Lower leg skin (tissue), 4 donors: ENCODE measurements around the gene MTIF3. TPM values are rescaled to one million over a fixed set of nuclear protein-coding genes. Genes with fewer than 3 reads are reported as not detected.

Source experiments
- DNase-seq, 2 donors: peaks; one replicate each; pipeline ENCODE4 v3.0.0-alpha.2; 2019; ENCODE audit warnings: low spot score in 2 of 2
- H3K4me3 ChIP-seq: fragments of 200-600 bp; sonication (generic); 2 replicates; pipeline ENCODE4 v1.5.1; 2017; ENCODE audit warnings: mild to moderate bottlenecking, low read depth; ENCODE audit not compliant: poor library complexity, severe bottlenecking
- POLR2A ChIP-seq, 2 donors: fragments of 450-650 bp; IDR thresholded peaks; one replicate each; pipeline ENCODE4 v1.6.1; 2016 to 2017; ENCODE audit warnings: antibody characterized with exemption in 2 of 2, mild to moderate bottlenecking in 1 of 2, moderate library complexity in 1 of 2
- WGBS, 2 donors: methylation state at CpG; one replicate each; pipeline ENCODE4 v1.1.5; 2018; 5-methylcytosine and 5-hydroxymethylcytosine counted together
- intact Hi-C: fragments of 100-400 bp; cut with DNase I; formaldehyde crosslinking; loops from one replicate; pipeline ENCODE4 v1.15.0; 2023; ENCODE audit warnings: low total_unique reads
- total RNA-seq, 4 donors: library from RNA; depleted of rRNA; stranded (reverse); fragments of >200 nt; gene quantifications; one replicate each; pipeline ENCODE4 v1.1.0, GENCODE V29; 2016
- TF ChIP-seq, protein P1 (sequence below), 3 donors: fragments of 450-650 bp; IDR thresholded peaks; one replicate each; pipeline ENCODE4 v1.5.1; 2016; ENCODE audit warnings: antibody characterized with exemption in 3 of 3, mild to moderate bottlenecking in 3 of 3, moderate library complexity in 2 of 3

Gene MTIF3
- total RNA-seq, 4 donors from 2014 or later: 46.1 to 98.1 (median 70.8) TPM

DNA sequence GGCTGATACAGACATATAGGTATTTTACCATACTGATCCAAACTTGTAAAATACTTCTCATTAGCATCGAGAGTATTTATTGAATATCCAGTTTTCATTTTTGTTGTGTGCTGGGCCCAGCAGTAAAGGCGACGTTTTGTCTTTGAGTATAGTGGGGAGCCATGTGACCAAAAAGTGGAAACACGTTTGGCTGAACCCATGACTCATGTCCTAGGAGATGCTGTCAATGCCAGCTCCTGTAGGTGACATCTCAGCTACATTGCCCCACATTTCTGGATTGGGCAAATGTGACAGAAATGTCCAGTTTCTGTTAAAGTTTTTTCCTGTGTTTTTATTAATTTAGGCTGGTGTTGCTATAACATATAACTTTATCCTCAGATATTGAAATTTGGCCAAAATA is 52.0 kb downstream of the MTIF3 start:
- TF ChIP-seq, protein P1, sequence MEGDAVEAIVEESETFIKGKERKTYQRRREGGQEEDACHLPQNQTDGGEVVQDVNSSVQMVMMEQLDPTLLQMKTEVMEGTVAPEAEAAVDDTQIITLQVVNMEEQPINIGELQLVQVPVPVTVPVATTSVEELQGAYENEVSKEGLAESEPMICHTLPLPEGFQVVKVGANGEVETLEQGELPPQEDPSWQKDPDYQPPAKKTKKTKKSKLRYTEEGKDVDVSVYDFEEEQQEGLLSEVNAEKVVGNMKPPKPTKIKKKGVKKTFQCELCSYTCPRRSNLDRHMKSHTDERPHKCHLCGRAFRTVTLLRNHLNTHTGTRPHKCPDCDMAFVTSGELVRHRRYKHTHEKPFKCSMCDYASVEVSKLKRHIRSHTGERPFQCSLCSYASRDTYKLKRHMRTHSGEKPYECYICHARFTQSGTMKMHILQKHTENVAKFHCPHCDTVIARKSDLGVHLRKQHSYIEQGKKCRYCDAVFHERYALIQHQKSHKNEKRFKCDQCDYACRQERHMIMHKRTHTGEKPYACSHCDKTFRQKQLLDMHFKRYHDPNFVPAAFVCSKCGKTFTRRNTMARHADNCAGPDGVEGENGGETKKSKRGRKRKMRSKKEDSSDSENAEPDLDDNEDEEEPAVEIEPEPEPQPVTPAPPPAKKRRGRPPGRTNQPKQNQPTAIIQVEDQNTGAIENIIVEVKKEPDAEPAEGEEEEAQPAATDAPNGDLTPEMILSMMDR (IDR thresholded peaks at IDR 0.05): no peak
- TF ChIP-seq POLR2A (IDR thresholded peaks at IDR 0.05): no peak
- intact Hi-C loops: no loop called here
- WGBS, 2 donors: 61 to 64% methylated on average over 4 of the region's 4 CpGs
- H3K4me3 ChIP-seq: no peak overlapping the region
- no peak for DNase-seq

DNA sequence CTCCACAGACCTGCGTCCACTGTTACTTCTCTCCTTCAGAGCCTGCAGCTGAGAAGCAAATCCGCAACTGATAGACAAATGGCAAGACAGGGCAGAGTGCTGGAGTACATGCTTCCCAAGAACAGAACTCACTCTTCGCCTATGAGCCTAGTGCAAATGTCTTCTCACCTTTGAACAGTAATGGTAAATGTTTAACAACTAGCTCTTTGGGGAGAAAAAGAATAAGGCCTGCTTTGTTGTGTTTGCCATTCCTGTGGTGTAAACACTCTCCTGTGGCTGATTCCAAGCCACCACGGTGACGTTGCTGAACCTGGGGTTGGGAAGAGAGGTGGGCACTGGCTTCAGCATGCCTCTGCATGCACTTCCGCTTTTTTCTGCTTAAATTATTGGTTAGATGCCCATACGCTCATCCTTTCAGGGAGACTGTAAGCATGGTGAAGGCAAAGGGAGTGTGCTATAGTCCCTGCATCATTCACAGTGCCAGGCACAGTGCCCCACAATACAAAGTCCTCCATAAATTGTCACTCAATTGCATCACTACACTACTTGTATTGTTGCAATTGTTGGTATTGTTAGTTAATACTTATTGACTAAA is 54.0 kb downstream of the MTIF3 start:
- no peak overlapping the region for H3K4me3 ChIP-seq
- intact Hi-C loops: no loop called here
- DNase-seq: no peak
- TF ChIP-seq, protein P1 (IDR thresholded peaks at IDR 0.05): no peak
- TF ChIP-seq POLR2A (IDR thresholded peaks at IDR 0.05): no peak
- WGBS, 2 donors: 77 to 80% methylated on average over 7 of the region's 7 CpGs

DNA sequence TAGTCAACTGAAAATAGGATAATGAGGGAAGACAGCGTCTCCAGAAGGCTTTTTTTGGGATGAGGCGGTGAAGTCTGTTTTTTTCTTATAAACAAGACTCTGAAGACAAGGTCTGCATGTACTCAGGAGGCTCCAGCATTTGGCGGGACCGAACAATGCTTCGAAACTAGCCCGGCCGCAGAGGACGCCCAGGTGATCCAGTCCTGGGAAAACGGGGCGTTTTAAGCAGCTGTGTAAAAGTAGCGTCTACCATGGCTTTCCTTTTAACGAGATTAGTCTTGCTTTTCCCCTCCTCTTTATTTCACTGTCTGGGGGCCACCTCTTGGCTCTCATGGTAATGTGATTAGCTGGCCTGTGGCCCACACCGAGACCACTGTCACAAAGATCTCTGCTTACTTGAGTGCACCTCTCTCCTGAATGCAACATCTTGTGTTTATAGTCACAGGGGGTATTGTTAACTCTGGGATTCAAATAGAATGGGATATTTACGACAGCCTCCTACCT is 55.3 kb downstream of the MTIF3 start:
- no peak overlapping the region for H3K4me3 ChIP-seq
- intact Hi-C loops: no loop called here
- DNase-seq: no peak
- WGBS, 2 donors: 59 to 65% methylated on average over 14 of the region's 14 CpGs
- no peak for TF ChIP-seq POLR2A (IDR thresholded peaks at IDR 0.05)
- TF ChIP-seq, protein P1 (IDR thresholded peaks at IDR 0.05): no peak

DNA sequence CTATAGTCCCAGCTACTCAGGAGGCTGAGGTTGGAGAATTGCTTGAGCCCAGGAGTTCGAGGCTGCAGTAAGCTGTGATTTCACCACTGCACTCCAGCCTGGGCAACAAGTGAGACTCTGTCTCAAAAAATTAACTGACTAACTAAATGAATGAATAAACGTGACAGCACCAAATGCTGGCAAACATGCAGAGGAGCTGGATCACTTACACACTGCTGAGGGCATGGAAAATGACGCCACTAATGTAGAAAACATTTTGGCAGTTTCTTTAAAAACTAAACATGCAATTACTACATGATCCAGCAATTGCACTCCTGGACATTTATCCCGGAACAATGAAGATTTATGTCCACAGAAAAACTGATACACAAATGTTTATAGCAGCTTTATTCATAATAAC is 57.3 kb downstream of the MTIF3 start:
- TF ChIP-seq POLR2A (IDR thresholded peaks at IDR 0.05): no peak
- TF ChIP-seq, protein P1 (IDR thresholded peaks at IDR 0.05): no peak
- intact Hi-C loops: no loop called here
- no peak overlapping the region for H3K4me3 ChIP-seq
- WGBS, 2 donors: 41 to 48% methylated on average over 4 of the region's 4 CpGs
- no peak for DNase-seq

DNA sequence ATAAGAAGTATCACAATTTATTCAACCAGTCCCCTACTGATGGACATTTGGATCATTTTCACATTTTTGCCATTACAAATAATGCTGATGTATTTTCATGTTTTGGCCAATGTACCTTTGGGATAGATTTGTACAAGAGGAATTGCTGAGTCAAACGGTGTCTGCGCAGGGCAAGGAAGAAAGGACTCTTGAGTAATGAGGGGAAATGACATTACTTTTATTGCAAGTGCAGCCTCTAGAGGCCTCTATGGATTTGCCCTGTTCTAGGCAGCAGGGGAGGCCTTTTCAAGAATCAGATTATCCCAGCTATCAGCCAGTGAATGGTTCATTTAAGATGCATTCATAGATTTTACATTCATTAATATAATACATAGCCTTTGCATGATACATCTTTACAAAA is 58.9 kb downstream of the MTIF3 start:
- 57 to 58% methylated on average over 2 of the region's 2 CpGs for WGBS, 2 donors
- TF ChIP-seq, protein P1 (IDR thresholded peaks at IDR 0.05): no peak
- no peak for TF ChIP-seq POLR2A (IDR thresholded peaks at IDR 0.05)
- no peak overlapping the region for H3K4me3 ChIP-seq
- DNase-seq: no peak
- intact Hi-C loops: no loop called here

DNA sequence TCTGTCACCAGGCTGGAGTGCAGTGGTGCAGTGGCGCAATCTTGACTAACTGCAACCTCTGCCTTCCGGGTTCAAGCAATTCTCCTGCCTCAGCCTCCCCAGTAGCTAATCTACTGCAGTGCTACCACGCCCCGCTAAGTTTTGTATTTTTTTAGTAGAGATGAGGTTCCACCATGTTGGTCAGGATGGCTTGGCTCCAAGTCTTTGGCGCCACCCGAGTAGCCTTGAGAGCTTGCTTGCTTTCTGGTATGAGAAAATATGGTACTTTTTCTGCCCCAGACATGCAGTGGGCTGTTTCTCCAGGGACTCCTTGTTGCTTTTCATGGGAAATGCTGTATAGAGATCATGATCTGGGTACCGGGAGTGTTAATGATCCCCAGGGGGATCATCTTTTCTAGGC is 60.5 kb downstream of the MTIF3 start:
- 74 to 75% methylated on average over 7 of the region's 7 CpGs for WGBS, 2 donors
- DNase-seq: no peak
- TF ChIP-seq, protein P1 (IDR thresholded peaks at IDR 0.05): no peak
- TF ChIP-seq POLR2A (IDR thresholded peaks at IDR 0.05): no peak
- no peak overlapping the region for H3K4me3 ChIP-seq
- intact Hi-C loops: no loop called here
